CD4-positive, alpha-beta T cell treated with Interleukin-15 for 1 hour (primary cell): ENCODE measurements around the gene EFTUD2.

Source experiments
- DNase-seq: peaks from one replicate; pipeline ENCODE4 v3.0.0-alpha.2; 2020

Gene EFTUD2

GRCh38 chr17:44910231-44911106, 11.2 kb upstream of the EFTUD2 start:
- DNase-seq = no peak

- DNase-seq = no peak
Measured at GRCh38 chr17:44909681-44910144, 10.5 kb upstream of the EFTUD2 start.

- DNase-seq = no peak
Measured at GRCh38 chr17:44908761-44909326, 9.6 kb upstream of the EFTUD2 start.

- no peak for DNase-seq
Measured at GRCh38 chr17:44907729-44908470, 8.7 kb upstream of the EFTUD2 start.

- no peak for DNase-seq
Measured at GRCh38 chr17:44906763-44907728, 7.8 kb upstream of the EFTUD2 start.

GRCh38 chr17:44906010-44906646, 6.9 kb upstream of the EFTUD2 start:
- no peak for DNase-seq

- no peak for DNase-seq
Measured at GRCh38 chr17:44905006-44906000, 6.1 kb upstream of the EFTUD2 start.

- no peak for DNase-seq
Measured at GRCh38 chr17:44904001-44904984, 5.0 kb upstream of the EFTUD2 start.

GRCh38 chr17:44903012-44903685, 3.9 kb upstream of the EFTUD2 start:
- DNase-seq = no peak

- no peak for DNase-seq
Measured at GRCh38 chr17:44902135-44902760, 3.0 kb upstream of the EFTUD2 start.

GRCh38 chr17:44901411-44901921, 2.2 kb upstream of the EFTUD2 start:
- DNase-seq = no peak

GRCh38 chr17:44900894-44901293, 1.6 kb upstream of the EFTUD2 start:
- DNase-seq = no peak

GRCh38 chr17:44898768-44899073, 524 bp downstream of the EFTUD2 start:
- DNase-seq = peak; percentile 50

GRCh38 chr17:44894642-44895041, 4.6 kb downstream of the EFTUD2 start:
- DNase-seq = no peak

GRCh38 chr17:44892250-44892649, 7.0 kb downstream of the EFTUD2 start:
- DNase-seq = no peak

- no peak for DNase-seq
Measured at GRCh38 chr17:44889003-44889402, 10.2 kb downstream of the EFTUD2 start.

- DNase-seq = no peak
Measured at GRCh38 chr17:44887971-44888954, 11.0 kb downstream of the EFTUD2 start.
